HepG2 (cell line): ENCODE data around the gene NUP62. TPM values are rescaled to one million over a fixed set of nuclear protein-coding genes. Genes with fewer than 3 reads are reported as not detected.

Experiments
- ATAC-seq: fragments of 200-7000 bp; cut with Tn5 transposase; 3 replicates; pipeline ENCODE4 v1.9.1; 2020; ENCODE audit warnings: mild to moderate bottlenecking, moderate library complexity
- BruUV-seq: library from RNA; stranded (reverse); fragments of 400-500 nt; replicated peaks from 2 replicates; lab custom pipeline; 2021; lab: Mats Ljungman, UMichigan
- CTCF ChIA-PET: fragments of 300-600 bp; formaldehyde crosslinking; extraction: SDS; loops from one replicate; lab custom pipeline; 2021; ENCODE audit warnings: low total read pairs, inconsistent platforms, low intra/inter-chr PET ratio; lab: Yijun Ruan, JAX
- POLR2A ChIA-PET: fragments of 350-600 bp; sonication (Branson Sonifier 250); formaldehyde crosslinking; loops from one replicate; lab custom pipeline; 2020; ENCODE audit warnings: antibody characterized with exemption, inconsistent platforms; lab: Yijun Ruan, JAX
- DNase-seq: peaks from one replicate; pipeline ENCODE4 v3.0.0-alpha.2; 2015; ENCODE audit warnings: low spot score
- FAIRE-seq: peaks from 3 replicates; lab custom pipeline; 2011; peaks lifted over from hg19 to GRCh38; lab: Jason Lieb, UNC
- H2AFZ ChIP-seq: one replicate; pipeline ENCODE4 v1.6.1; 2011; ENCODE audit warnings: low read length, inconsistent platforms
- H3K27ac ChIP-seq: fragments of 300-600 bp; 3 replicates; pipeline ENCODE4 v1.8.0; 2011; ENCODE audit warnings: mixed run types, mild to moderate bottlenecking, mixed read lengths, low read length, inconsistent platforms; ENCODE audit not compliant: insufficient read depth; ENCODE audit errors: extremely low read length
- H3K27me3 ChIP-seq, 2 experiments: fragments of 200-600 bp in 1 of 2; 2 replicates in 1 of 2; 3 replicates in 1 of 2; pipeline versions ENCODE4 v1.6.0 to v1.8.0; 2011; ENCODE audit warnings: low read length in 2 of 2, mild to moderate bottlenecking in 2 of 2, moderate library complexity in 2 of 2, inconsistent platforms in 1 of 2; ENCODE audit not compliant: insufficient read depth in 2 of 2, control insufficient read depth in 1 of 2
- H3K36me3 ChIP-seq, 2 experiments: fragments of 200-600 bp in 1 of 2; replicated peaks in 1 of 2; 2 replicates in 1 of 2; 3 replicates in 1 of 2; pipeline versions ENCODE4 v1.5.1 to v1.8.0; 2011; ENCODE audit warnings: low read length in 2 of 2, inconsistent platforms in 1 of 2; ENCODE audit not compliant: insufficient read depth in 2 of 2, control insufficient read depth in 1 of 2
- H3K4me1 ChIP-seq: 2 replicates; pipeline ENCODE4 v1.5.1; 2012; ENCODE audit warnings: low read length, inconsistent platforms; ENCODE audit not compliant: insufficient read depth
- H3K4me2 ChIP-seq: 2 replicates; pipeline ENCODE4 v1.6.0; 2011; ENCODE audit warnings: low read depth, low read length, inconsistent platforms
- H3K4me3 ChIP-seq, 3 experiments: fragments of 200-600 bp in 1 of 3; sonication (generic), shearing (Covaris generic) in 1 of 3; replicated peaks in 1 of 3; 2 replicates each; pipeline ENCODE4 v1.5.1; 2011 to 2016; ENCODE audit warnings: low read length in 3 of 3, inconsistent platforms in 2 of 3, low read depth in 2 of 3, mild to moderate bottlenecking in 2 of 3, control low read depth in 1 of 3, mixed read lengths in 1 of 3; ENCODE audit not compliant: insufficient read depth in 1 of 3
- H3K79me2 ChIP-seq: one replicate; pipeline ENCODE4 v1.6.1; 2011; ENCODE audit warnings: low read length, inconsistent platforms; ENCODE audit not compliant: insufficient read depth
- H3K9ac ChIP-seq: 2 replicates; pipeline ENCODE4 v1.6.0; 2011; ENCODE audit warnings: mild to moderate bottlenecking, low read depth, low read length, inconsistent platforms; ENCODE audit not compliant: insufficient read depth
- H3K9me3 ChIP-seq: 2 replicates; pipeline ENCODE4 v1.5.1; 2012; ENCODE audit warnings: mild to moderate bottlenecking, low read length
- H4K20me1 ChIP-seq: 2 replicates; pipeline ENCODE4 v1.6.0; 2011; ENCODE audit warnings: inconsistent platforms, mild to moderate bottlenecking, low read length, moderate library complexity; ENCODE audit not compliant: insufficient read depth
- HMG20B ChIP-seq: conservative IDR thresholded peaks from 2 replicates; pipeline ENCODE4 v1.6.1; 2016; ENCODE audit warnings: missing genetic modification reagents, missing compliant biosample characterization
- HNRNPL ChIP-seq: fragments of 200-400 bp; formaldehyde crosslinking; IDR thresholded peaks from 2 replicates; pipeline ENCODE4 v1.6.1; 2017; ENCODE audit warnings: mild to moderate bottlenecking, low read depth, low read length
- MTA1 ChIP-seq: sonication (generic); formaldehyde crosslinking; IDR thresholded peaks from 2 replicates; pipeline ENCODE4 v1.4.0; 2020; ENCODE audit warnings: missing genetic modification reagents, mild to moderate bottlenecking, borderline replicate concordance
- ZNF121 ChIP-seq: sonication (generic); formaldehyde crosslinking; IDR thresholded peaks from 2 replicates; pipeline ENCODE4 v1.5.0; 2020; ENCODE audit warnings: mild to moderate bottlenecking, missing genetic modification reagents
- ZNF496 ChIP-seq: sonication (generic); formaldehyde crosslinking; IDR thresholded peaks from 2 replicates; pipeline ENCODE4 v1.8.1; 2023; ENCODE audit warnings: mild to moderate bottlenecking, moderate library complexity, missing genetic modification reagents; ENCODE audit not compliant: insufficient replicate concordance
- ZNF576 ChIP-seq: sonication (generic); formaldehyde crosslinking; IDR thresholded peaks from 2 replicates; pipeline ENCODE4 v1.4.0; 2020; ENCODE audit warnings: mild to moderate bottlenecking, missing genetic modification reagents
- ZNF768 ChIP-seq: sonication (generic); formaldehyde crosslinking; IDR thresholded peaks from 2 replicates; pipeline ENCODE4 v1.4.0; 2020; ENCODE audit warnings: missing genetic modification reagents
- ZNF891 ChIP-seq: sonication (generic); formaldehyde crosslinking; IDR thresholded peaks from 2 replicates; pipeline ENCODE4 v1.5.0; 2020; ENCODE audit warnings: mild to moderate bottlenecking, missing genetic modification reagents
- WGBS: methylation state at CpG from one replicate; pipeline ENCODE4 v1.1.6; 2017; ENCODE audit warnings: low lambda C conversion rate; 5-methylcytosine and 5-hydroxymethylcytosine counted together
- in situ Hi-C: cut with HindIII; loops from 2 replicates; pipeline ENCODE4 v1.10.0; 2017; ENCODE audit warnings: low pct_unique_long_range_greater_than_20kb; ENCODE audit not compliant: extremely low pct_ligation_motif_present
- intact Hi-C: fragments of 100-400 bp; cut with micrococcal nuclease; formaldehyde crosslinking; loops from one replicate; pipeline ENCODE4 v1.10.0; 2022; ENCODE audit not compliant: unreplicated experiment
- polyA plus RNA-seq, 8 experiments: library from polyadenylated mRNA; depleted of rRNA in 3 of 8; stranded (reverse) in 7 of 8; unstranded in 1 of 8; fragments of >200 nt; fragmentation: Illumina TruSeq in 4 of 8; extraction: Trizol in 4 of 8; gene quantifications; 2 replicates each; pipeline versions ENCODE4 v1.2.1 to v1.2.3, GENCODE V29; 2011 to 2016; ENCODE audit warnings: low read depth in 4 of 8, missing spikeins in 1 of 8, mixed read lengths in 1 of 8; ENCODE audit not compliant: insufficient read depth in 1 of 8
- total RNA-seq, 5 experiments: library from RNA; depleted of rRNA; stranded (reverse); fragments of >200 nt; fragmentation: Illumina TruSeq; extraction: Trizol; gene quantifications; 2 replicates each; pipeline ENCODE4 v1.2.3, GENCODE V29; 2016; ENCODE audit warnings: low read depth in 1 of 5
- TF ChIP-seq, protein P1 (sequence below): sonication (generic); formaldehyde crosslinking; IDR thresholded peaks from 2 replicates; pipeline ENCODE4 v1.5.0; 2020; ENCODE audit warnings: mild to moderate bottlenecking, missing genetic modification reagents, moderate library complexity
- TF ChIP-seq, protein P2 (sequence below): sonication (generic); formaldehyde crosslinking; IDR thresholded peaks from 2 replicates; pipeline ENCODE4 v1.4.0; 2020; ENCODE audit warnings: mild to moderate bottlenecking, low read depth, missing genetic modification reagents
- TF ChIP-seq, protein P3 (sequence below): sonication (generic); formaldehyde crosslinking; IDR thresholded peaks from 2 replicates; pipeline ENCODE4 v1.8.0; 2022; ENCODE audit warnings: mild to moderate bottlenecking, missing genetic modification reagents; ENCODE audit not compliant: insufficient replicate concordance
- TF ChIP-seq, protein P4 (sequence below): sonication (generic); formaldehyde crosslinking; IDR thresholded peaks from 2 replicates; pipeline ENCODE4 v1.9.0; 2021; ENCODE audit warnings: missing genetic modification reagents, borderline replicate concordance

The NUP62 gene
- total and polyA plus RNA-seq, 2 of the 13 experiments (the other 11 are each of a cell fraction or from before 2014, with no cell fraction given): 16.5 to 41.5 TPM

DNA sequence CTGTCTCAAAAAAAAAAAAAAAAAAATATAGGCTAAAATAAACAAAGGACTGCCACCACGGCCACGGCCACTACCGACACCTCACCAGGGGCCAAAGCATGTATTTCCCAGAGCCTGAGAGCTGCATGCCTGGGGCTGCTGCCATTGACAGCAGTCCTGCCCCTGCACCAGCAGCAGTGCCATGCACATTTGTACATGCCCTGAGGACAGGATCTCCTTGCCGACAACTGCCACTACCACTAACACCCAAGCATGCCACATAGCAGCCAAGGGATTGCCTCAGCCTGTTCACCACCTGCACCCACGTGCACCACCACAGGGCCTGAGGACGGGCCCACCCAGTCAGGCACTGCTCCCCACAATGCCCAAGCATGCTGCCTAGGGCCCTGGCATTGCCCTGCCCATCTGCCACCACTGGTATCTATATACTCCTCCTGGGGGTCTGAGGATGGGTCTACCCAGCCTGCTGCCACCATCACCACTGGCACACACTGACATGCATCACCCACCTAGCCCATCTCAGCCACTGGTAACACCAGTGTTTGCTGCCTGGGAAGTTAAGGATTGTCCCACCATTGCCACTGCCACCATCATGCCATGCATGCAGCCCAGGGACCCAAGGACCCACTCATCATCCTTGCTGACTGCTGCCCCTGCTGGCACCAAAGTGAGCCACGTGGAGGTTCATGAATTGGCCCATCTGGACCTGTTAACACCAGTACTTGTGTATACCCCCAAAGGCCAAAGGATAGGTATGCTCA is 10.6 kb upstream of the NUP62 start:
- Histone ChIP-seq H3K4me1 (peaks cover 48% of the 10 kb centered on the region), H3K79me2 (no peaks in the 10 kb centered on the region), H4K20me1 (no peaks in the 10 kb centered on the region), H2AFZ (no peak overlapping the region), H3K4me3 (no peak overlapping the region), H3K27ac (no peak overlapping the region), H3K9me3 (no peaks in the 10 kb centered on the region), H3K36me3 (no peaks in the 10 kb centered on the region), H3K9ac (no peak overlapping the region), H3K27me3 (no peaks in the 10 kb centered on the region), H3K4me2 (no peak overlapping the region)
- in situ Hi-C loops (loop anchor here (5.0 kb wide), 1 partner anchor 37 kb away; no protein-coding TSS in a partner anchor), intact Hi-C loops (no loop called here)
- DNase-seq (no peak), ATAC-seq (peak; percentile 8; the same call in 1 of the 3 replicates), FAIRE-seq (no peak)
- no TSS peak for BruUV-seq
- 41% methylated on average over 5 of the region's 7 CpGs for WGBS
- POLR2A ChIA-PET: interaction anchor here (0.9 to 1.7 kb wide), 2 partner anchors 10 to 44 kb away, joined by 4 to 5 read pairs; no protein-coding TSS in a partner anchor
- CTCF ChIA-PET: interaction anchor here (3.2 kb wide), 1 partner anchor 44 kb away, joined by 91 read pairs; no protein-coding TSS in a partner anchor
- TF ChIP-seq, protein P1, sequence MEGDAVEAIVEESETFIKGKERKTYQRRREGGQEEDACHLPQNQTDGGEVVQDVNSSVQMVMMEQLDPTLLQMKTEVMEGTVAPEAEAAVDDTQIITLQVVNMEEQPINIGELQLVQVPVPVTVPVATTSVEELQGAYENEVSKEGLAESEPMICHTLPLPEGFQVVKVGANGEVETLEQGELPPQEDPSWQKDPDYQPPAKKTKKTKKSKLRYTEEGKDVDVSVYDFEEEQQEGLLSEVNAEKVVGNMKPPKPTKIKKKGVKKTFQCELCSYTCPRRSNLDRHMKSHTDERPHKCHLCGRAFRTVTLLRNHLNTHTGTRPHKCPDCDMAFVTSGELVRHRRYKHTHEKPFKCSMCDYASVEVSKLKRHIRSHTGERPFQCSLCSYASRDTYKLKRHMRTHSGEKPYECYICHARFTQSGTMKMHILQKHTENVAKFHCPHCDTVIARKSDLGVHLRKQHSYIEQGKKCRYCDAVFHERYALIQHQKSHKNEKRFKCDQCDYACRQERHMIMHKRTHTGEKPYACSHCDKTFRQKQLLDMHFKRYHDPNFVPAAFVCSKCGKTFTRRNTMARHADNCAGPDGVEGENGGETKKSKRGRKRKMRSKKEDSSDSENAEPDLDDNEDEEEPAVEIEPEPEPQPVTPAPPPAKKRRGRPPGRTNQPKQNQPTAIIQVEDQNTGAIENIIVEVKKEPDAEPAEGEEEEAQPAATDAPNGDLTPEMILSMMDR (CRISPR knock-in tag): peak; percentile 16; the same call in 1 of the 2 replicates
- TF ChIP-seq, protein P2, sequence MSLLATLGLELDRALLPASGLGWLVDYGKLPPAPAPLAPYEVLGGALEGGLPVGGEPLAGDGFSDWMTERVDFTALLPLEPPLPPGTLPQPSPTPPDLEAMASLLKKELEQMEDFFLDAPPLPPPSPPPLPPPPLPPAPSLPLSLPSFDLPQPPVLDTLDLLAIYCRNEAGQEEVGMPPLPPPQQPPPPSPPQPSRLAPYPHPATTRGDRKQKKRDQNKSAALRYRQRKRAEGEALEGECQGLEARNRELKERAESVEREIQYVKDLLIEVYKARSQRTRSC: no peak
- TF ChIP-seq ZNF121 (CRISPR knock-in tag) (peak; percentile 30; the same call in 1 of the 2 replicates), ZNF496 (no peak), HMG20B (CRISPR knock-in tag) (no peak), ZNF576 (CRISPR knock-in tag) (no peak), ZNF891 (CRISPR knock-in tag) (0 out of 2 replicates have a peak, but pooled peaks have one; percentile 49), MTA1 (CRISPR knock-in tag) (no peak), HNRNPL (peak; percentile 80), ZNF768 (CRISPR knock-in tag) (0 out of 2 replicates have a peak, but pooled peaks have one; percentile 9)
- TF ChIP-seq, protein P3, sequence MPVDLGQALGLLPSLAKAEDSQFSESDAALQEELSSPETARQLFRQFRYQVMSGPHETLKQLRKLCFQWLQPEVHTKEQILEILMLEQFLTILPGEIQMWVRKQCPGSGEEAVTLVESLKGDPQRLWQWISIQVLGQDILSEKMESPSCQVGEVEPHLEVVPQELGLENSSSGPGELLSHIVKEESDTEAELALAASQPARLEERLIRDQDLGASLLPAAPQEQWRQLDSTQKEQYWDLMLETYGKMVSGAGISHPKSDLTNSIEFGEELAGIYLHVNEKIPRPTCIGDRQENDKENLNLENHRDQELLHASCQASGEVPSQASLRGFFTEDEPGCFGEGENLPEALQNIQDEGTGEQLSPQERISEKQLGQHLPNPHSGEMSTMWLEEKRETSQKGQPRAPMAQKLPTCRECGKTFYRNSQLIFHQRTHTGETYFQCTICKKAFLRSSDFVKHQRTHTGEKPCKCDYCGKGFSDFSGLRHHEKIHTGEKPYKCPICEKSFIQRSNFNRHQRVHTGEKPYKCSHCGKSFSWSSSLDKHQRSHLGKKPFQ: peak; percentile 78
- TF ChIP-seq, protein P4, sequence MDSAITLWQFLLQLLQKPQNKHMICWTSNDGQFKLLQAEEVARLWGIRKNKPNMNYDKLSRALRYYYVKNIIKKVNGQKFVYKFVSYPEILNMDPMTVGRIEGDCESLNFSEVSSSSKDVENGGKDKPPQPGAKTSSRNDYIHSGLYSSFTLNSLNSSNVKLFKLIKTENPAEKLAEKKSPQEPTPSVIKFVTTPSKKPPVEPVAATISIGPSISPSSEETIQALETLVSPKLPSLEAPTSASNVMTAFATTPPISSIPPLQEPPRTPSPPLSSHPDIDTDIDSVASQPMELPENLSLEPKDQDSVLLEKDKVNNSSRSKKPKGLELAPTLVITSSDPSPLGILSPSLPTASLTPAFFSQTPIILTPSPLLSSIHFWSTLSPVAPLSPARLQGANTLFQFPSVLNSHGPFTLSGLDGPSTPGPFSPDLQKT (CRISPR knock-in tag): no peak
